ENCODE measurements around the gene EHD1. TPM values are rescaled to one million over a fixed set of nuclear protein-coding genes. Genes with fewer than 3 reads are reported as not detected.
"Not testable (repeated sequence)": the region's sequence is repeated elsewhere in the genome, so short reads cannot be mapped to it uniquely, and the experiment has no call there.

EHD1 gene
- total RNA-seq, 6 experiments from 2014 or later = 189 to 227 (median 197) TPM

- no peaks in the 10 kb centered on the region for H3K9me3 Mint-ChIP-seq
Observed at GRCh38 chr11:64826062-64826461, 52.4 kb downstream of the EHD1 start.

GRCh38 chr11:64823568-64824119 lies 54.8 kb downstream of the EHD1 start:
- Mint-ChIP-seq H3K9me3 (no peaks in the 10 kb centered on the region), H3K4me1 (ENCODE audit: low read depth) (no peaks in the 10 kb centered on the region), H3K4me3 (no peak overlapping the region), H3K27me3 (ENCODE audit: insufficient read depth) (peaks cover 7% of the 10 kb centered on the region), H3K36me3 (ENCODE audit: low read depth) (no peaks in the 10 kb centered on the region), H3K27ac (no peak overlapping the region)
- DNase-seq = no peak
- TF ChIP-seq CTCF (IDR thresholded peaks at IDR 0.05) = no peak

More at GRCh38 chr11:64826062-64826461, 52.4 kb downstream of the EHD1 start:
- no peak overlapping the region for H3K27ac Mint-ChIP-seq
- no peak for DNase-seq
- no peak overlapping the region for H3K4me3 Mint-ChIP-seq
- peaks cover 9% of the 10 kb centered on the region for H3K27me3 Mint-ChIP-seq (ENCODE audit: insufficient read depth)
- no peak for TF ChIP-seq CTCF (IDR thresholded peaks at IDR 0.05)
- H3K4me1 Mint-ChIP-seq (ENCODE audit: low read depth) = no peaks in the 10 kb centered on the region
- H3K36me3 Mint-ChIP-seq (ENCODE audit: low read depth) = no peaks in the 10 kb centered on the region

- no peak for DNase-seq
- H3K36me3 Mint-ChIP-seq (ENCODE audit: low read depth) = no peaks in the 10 kb centered on the region
Observed at GRCh38 chr11:64817476-64817875, 60.9 kb downstream of the EHD1 start.

GRCh38 chr11:64815433-64815832 lies 63.0 kb downstream of the EHD1 start:
- H3K27me3 Mint-ChIP-seq (ENCODE audit: insufficient read depth) = peaks cover 16% of the 10 kb centered on the region
- not testable (repeated sequence) for H3K4me1 Mint-ChIP-seq (ENCODE audit: low read depth); H3K4me3 Mint-ChIP-seq; DNase-seq; H3K27ac Mint-ChIP-seq; H3K36me3 Mint-ChIP-seq (ENCODE audit: low read depth); H3K9me3 Mint-ChIP-seq

More at GRCh38 chr11:64817476-64817875, 60.9 kb downstream of the EHD1 start:
- H3K4me3 Mint-ChIP-seq = no peak overlapping the region
- no peaks in the 10 kb centered on the region for H3K4me1 Mint-ChIP-seq (ENCODE audit: low read depth)
- H3K9me3 Mint-ChIP-seq = no peaks in the 10 kb centered on the region
- peaks cover 15% of the 10 kb centered on the region for H3K27me3 Mint-ChIP-seq (ENCODE audit: insufficient read depth)
- TF ChIP-seq CTCF (IDR thresholded peaks at IDR 0.05) = no peak
- H3K27ac Mint-ChIP-seq = no peak overlapping the region

GRCh38 chr11:64814712-64815187 lies 63.7 kb downstream of the EHD1 start:
- H3K27ac Mint-ChIP-seq = no peak overlapping the region
- H3K27me3 Mint-ChIP-seq (ENCODE audit: insufficient read depth) = peaks cover 18% of the 10 kb centered on the region
- no peaks in the 10 kb centered on the region for H3K36me3 Mint-ChIP-seq (ENCODE audit: low read depth)
- H3K4me3 Mint-ChIP-seq = no peak overlapping the region
- DNase-seq = no peak
- no peaks in the 10 kb centered on the region for H3K9me3 Mint-ChIP-seq
- H3K4me1 Mint-ChIP-seq (ENCODE audit: low read depth) = peaks cover 7% of the 10 kb centered on the region
- TF ChIP-seq CTCF (IDR thresholded peaks at IDR 0.05) = no peak

- Mint-ChIP-seq H3K4me3 (no peak overlapping the region), H3K9me3 (no peaks in the 10 kb centered on the region), H3K27me3 (ENCODE audit: insufficient read depth) (peaks cover 20% of the 10 kb centered on the region), H3K4me1 (ENCODE audit: low read depth) (peaks cover 14% of the 10 kb centered on the region), H3K27ac (no peak overlapping the region), H3K36me3 (ENCODE audit: low read depth) (no peaks in the 10 kb centered on the region)
- no peak for DNase-seq
- no peak for TF ChIP-seq CTCF (IDR thresholded peaks at IDR 0.05)
Observed at GRCh38 chr11:64813826-64814225, 64.6 kb downstream of the EHD1 start.
